PC-9 (cell line): Measurements from ENCODE around the gene CNIH3.

Source experiments
- EZH2 ChIP-seq: fragments of 200-600 bp; sonication (generic); IDR thresholded peaks from 2 replicates; pipeline ENCODE4 v1.8.0; 2017; ENCODE audit warnings: antibody characterized with exemption, low read depth
- TF ChIP-seq, protein P1 (sequence below): fragments of 200-600 bp; sonication (generic); conservative IDR thresholded peaks from 2 replicates; pipeline ENCODE4 v1.6.1; 2017; ENCODE audit warnings: mixed run types, antibody characterized with exemption, mild to moderate bottlenecking, moderate library complexity

DNA sequence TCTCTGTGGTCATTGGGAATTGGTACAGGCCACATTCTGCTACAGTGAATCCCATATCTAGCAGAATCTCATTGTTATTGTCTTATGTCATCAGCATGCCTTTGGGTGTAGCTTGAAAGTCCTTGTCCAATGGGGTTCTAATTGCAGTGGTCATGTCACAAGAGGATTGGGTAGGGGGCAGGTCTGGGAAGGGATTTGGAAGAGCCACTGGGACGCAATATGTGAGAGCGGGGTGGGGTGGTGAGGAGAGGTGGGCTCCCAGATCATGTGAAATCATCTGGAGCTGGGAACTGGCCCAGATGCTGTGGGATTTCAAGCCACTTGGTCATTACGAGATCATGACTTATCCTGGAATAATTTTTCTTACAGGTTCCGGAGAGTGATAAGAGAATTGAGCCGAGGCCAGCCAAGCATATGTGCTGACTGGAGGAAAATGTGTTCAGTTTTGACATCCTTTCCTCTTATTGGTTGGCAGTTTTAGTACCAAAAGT lies 16.3 kb downstream of the CNIH3 start:
- TF ChIP-seq, protein P1, sequence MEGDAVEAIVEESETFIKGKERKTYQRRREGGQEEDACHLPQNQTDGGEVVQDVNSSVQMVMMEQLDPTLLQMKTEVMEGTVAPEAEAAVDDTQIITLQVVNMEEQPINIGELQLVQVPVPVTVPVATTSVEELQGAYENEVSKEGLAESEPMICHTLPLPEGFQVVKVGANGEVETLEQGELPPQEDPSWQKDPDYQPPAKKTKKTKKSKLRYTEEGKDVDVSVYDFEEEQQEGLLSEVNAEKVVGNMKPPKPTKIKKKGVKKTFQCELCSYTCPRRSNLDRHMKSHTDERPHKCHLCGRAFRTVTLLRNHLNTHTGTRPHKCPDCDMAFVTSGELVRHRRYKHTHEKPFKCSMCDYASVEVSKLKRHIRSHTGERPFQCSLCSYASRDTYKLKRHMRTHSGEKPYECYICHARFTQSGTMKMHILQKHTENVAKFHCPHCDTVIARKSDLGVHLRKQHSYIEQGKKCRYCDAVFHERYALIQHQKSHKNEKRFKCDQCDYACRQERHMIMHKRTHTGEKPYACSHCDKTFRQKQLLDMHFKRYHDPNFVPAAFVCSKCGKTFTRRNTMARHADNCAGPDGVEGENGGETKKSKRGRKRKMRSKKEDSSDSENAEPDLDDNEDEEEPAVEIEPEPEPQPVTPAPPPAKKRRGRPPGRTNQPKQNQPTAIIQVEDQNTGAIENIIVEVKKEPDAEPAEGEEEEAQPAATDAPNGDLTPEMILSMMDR, result no peak
- no peak for TF ChIP-seq EZH2
